Activated CD4-positive, alpha-beta T cell treated with anti-CD3 and anti-CD28 coated beads for 36 hours (primary cell): Measurements from ENCODE around the gene PILRB. TPM values are rescaled to one million over a fixed set of nuclear protein-coding genes. Genes with fewer than 3 reads are reported as not detected.
"Not testable (repeated sequence)": the region's sequence is repeated elsewhere in the genome, so short reads cannot be mapped to it uniquely, and the experiment has no call there.

Experiments
- ATAC-seq: fragments of 200-7000 bp; cut with Tn5 transposase; one replicate; pipeline ENCODE4 v1.10.0; 2021; ENCODE audit warnings: mild to moderate bottlenecking, moderate library complexity
- CTCF ChIA-PET: fragments of 350-600 bp; sonication (Branson Sonifier 250); formaldehyde crosslinking; loops from one replicate; lab custom pipeline; 2021; ENCODE audit warnings: antibody characterized with exemption; lab: Charles Lee
- POLR2A ChIA-PET: fragments of 350-600 bp; sonication (Branson Sonifier 250); formaldehyde crosslinking; loops from one replicate; lab custom pipeline; 2021; ENCODE audit warnings: antibody characterized with exemption, inconsistent platforms; lab: Charles Lee
- DNase-seq: peaks from one replicate; pipeline ENCODE4 v3.0.0-alpha.2; 2020
- H3K27ac Mint-ChIP-seq: one replicate; pipeline ENCODE4 v1.8.0; 2021; ENCODE audit warnings: mixed read lengths
- H3K27me3 Mint-ChIP-seq: one replicate; pipeline ENCODE4 v1.8.0; 2021; ENCODE audit warnings: mixed read lengths
- H3K36me3 Mint-ChIP-seq: one replicate; pipeline ENCODE4 v1.8.0; 2021; ENCODE audit warnings: low read depth, mixed read lengths
- H3K4me1 Mint-ChIP-seq: one replicate; pipeline ENCODE4 v1.8.0; 2021; ENCODE audit warnings: mixed read lengths
- H3K4me3 Mint-ChIP-seq: one replicate; pipeline ENCODE4 v1.8.0; 2021; ENCODE audit warnings: mild to moderate bottlenecking, moderate library complexity, mixed read lengths
- H3K9me3 Mint-ChIP-seq: one replicate; pipeline ENCODE4 v1.8.0; 2021; ENCODE audit warnings: low read depth, mixed read lengths
- intact Hi-C, 2 experiments: fragments of 100-400 bp; cut with DNase I in 1 of 2; cut with micrococcal nuclease in 1 of 2; formaldehyde crosslinking; loops; one replicate each; pipeline versions ENCODE4 v1.14.2 to v1.15.1; 2022 to 2024; cut with DNase I, micrococcal nuclease
- total RNA-seq, 2 experiments: library from RNA; stranded (reverse); gene quantifications; one replicate each; pipeline ENCODE4 v1.2.3, GENCODE V29; 2021

The PILRB gene
- total RNA-seq, 2 experiments from 2014 or later = 30.5 to 37.5 TPM

- CTCF ChIA-PET = no interaction called here
- Mint-ChIP-seq H3K4me3 (no peak overlapping the region), H3K27ac (no peak overlapping the region), H3K36me3 (no peaks in the 10 kb centered on the region), H3K9me3 (no peaks in the 10 kb centered on the region), H3K4me1 (peaks cover 11% of the 10 kb centered on the region), H3K27me3 (no peaks in the 10 kb centered on the region)
- POLR2A ChIA-PET = no interaction called here
- no peak for DNase-seq
- no peak for ATAC-seq
- intact Hi-C loops = no loop called here
Measured at GRCh38 chr7:100376066-100376465, 18.1 kb downstream of the PILRB start.

GRCh38 chr7:100378114-100378755, 20.3 kb downstream of the PILRB start:
- Mint-ChIP-seq H3K9me3 (no peaks in the 10 kb centered on the region), H3K27me3 (no peaks in the 10 kb centered on the region), H3K36me3 (no peaks in the 10 kb centered on the region), H3K4me1 (peaks cover 2% of the 10 kb centered on the region), H3K4me3 (no peak overlapping the region), H3K27ac (no peak overlapping the region)
- no peak for ATAC-seq
- CTCF ChIA-PET = no interaction called here
- intact Hi-C loops = no loop called here
- POLR2A ChIA-PET = interaction anchor here (0.5 to 0.7 kb wide), 2 partner anchors 61 to 66 kb away, joined by 6 read pairs; no protein-coding TSS in a partner anchor
- no peak for DNase-seq

- ChIA-PET CTCF (interaction anchor here (0.6 to 1.2 kb wide), 2 partner anchors 9 to 28 kb away, joined by 3 to 4 read pairs; no protein-coding TSS in a partner anchor), POLR2A (no interaction called here)
- no peaks in the 10 kb centered on the region for H3K9me3 Mint-ChIP-seq
- no peaks in the 10 kb centered on the region for H3K36me3 Mint-ChIP-seq
- ATAC-seq (no peak), DNase-seq (no peak)
- intact Hi-C loops = no loop called here
- no peak overlapping the region for H3K27ac Mint-ChIP-seq
- H3K4me3 Mint-ChIP-seq = no peak overlapping the region
- H3K27me3 Mint-ChIP-seq = peaks cover 2% of the 10 kb centered on the region
- H3K4me1 Mint-ChIP-seq = peaks cover 5% of the 10 kb centered on the region
Measured at GRCh38 chr7:100380196-100380595, 22.3 kb downstream of the PILRB start.

GRCh38 chr7:100381531-100382233, 23.8 kb downstream of the PILRB start:
- H3K4me1 Mint-ChIP-seq, H3K27ac Mint-ChIP-seq, H3K36me3 Mint-ChIP-seq, intact Hi-C loops, H3K4me3 Mint-ChIP-seq, H3K9me3 Mint-ChIP-seq, ATAC-seq, H3K27me3 Mint-ChIP-seq, DNase-seq: not testable (repeated sequence)
- POLR2A ChIA-PET = interaction anchor here (1.3 kb wide), 1 partner anchor 15 kb away, joined by 3 read pairs; no protein-coding TSS in a partner anchor
- CTCF ChIA-PET = interaction anchor here (0.6 to 1.4 kb wide), 3 partner anchors 9 to 848 kb away, joined by 3 to 6 read pairs (median 4); no protein-coding TSS in a partner anchor

- DNase-seq, H3K4me1 Mint-ChIP-seq, H3K9me3 Mint-ChIP-seq, H3K27me3 Mint-ChIP-seq, H3K4me3 Mint-ChIP-seq, H3K27ac Mint-ChIP-seq, H3K36me3 Mint-ChIP-seq, intact Hi-C loops: not testable (repeated sequence)
- ChIA-PET POLR2A (interaction anchor here (1.3 kb wide), 1 partner anchor 16 kb away, joined by 3 read pairs; no protein-coding TSS in a partner anchor), CTCF (interaction anchor here (0.7 to 1.4 kb wide), 2 partner anchors 25 to 443 kb away, joined by 4 to 6 read pairs; no protein-coding TSS in a partner anchor)
- peak; percentile 19 for ATAC-seq
Measured at GRCh38 chr7:100382234-100382853, 24.4 kb downstream of the PILRB start.

- H3K27ac Mint-ChIP-seq = no peak overlapping the region
- no peak for ATAC-seq
- H3K4me3 Mint-ChIP-seq = no peak overlapping the region
- ChIA-PET POLR2A (no interaction called here), CTCF (interaction anchor here (1.0 to 1.3 kb wide), 2 partner anchors 11 to 23 kb away, joined by 3 to 6 read pairs; no protein-coding TSS in a partner anchor)
- intact Hi-C loops = no loop called here
- H3K4me1 Mint-ChIP-seq = peaks cover 5% of the 10 kb centered on the region
- H3K36me3 Mint-ChIP-seq = no peaks in the 10 kb centered on the region
- peaks cover 9% of the 10 kb centered on the region for H3K27me3 Mint-ChIP-seq
- H3K9me3 Mint-ChIP-seq = no peaks in the 10 kb centered on the region
- no peak for DNase-seq
Measured at GRCh38 chr7:100384628-100385294, 26.8 kb downstream of the PILRB start.

- DNase-seq = no peak
- Mint-ChIP-seq H3K27me3 (peaks cover 20% of the 10 kb centered on the region), H3K4me3 (no peak overlapping the region), H3K36me3 (no peaks in the 10 kb centered on the region), H3K4me1 (peaks cover 5% of the 10 kb centered on the region), H3K9me3 (no peaks in the 10 kb centered on the region), H3K27ac (no peak overlapping the region)
- ATAC-seq = no peak
- POLR2A ChIA-PET = no interaction called here
- intact Hi-C loops = no loop called here
- CTCF ChIA-PET = no interaction called here
Measured at GRCh38 chr7:100386940-100387339, 29.0 kb downstream of the PILRB start.

- peaks cover 3% of the 10 kb centered on the region for H3K4me1 Mint-ChIP-seq
- no peaks in the 10 kb centered on the region for H3K9me3 Mint-ChIP-seq
- ATAC-seq (no peak), DNase-seq (no peak)
- intact Hi-C loops = no loop called here
- H3K36me3 Mint-ChIP-seq = no peaks in the 10 kb centered on the region
- ChIA-PET POLR2A (no interaction called here), CTCF (no interaction called here)
- no peak overlapping the region for H3K4me3 Mint-ChIP-seq
- no peak overlapping the region for H3K27ac Mint-ChIP-seq
- peaks cover 22% of the 10 kb centered on the region for H3K27me3 Mint-ChIP-seq
Measured at GRCh38 chr7:100387695-100388094, 29.8 kb downstream of the PILRB start.

- DNase-seq (no peak), ATAC-seq (no peak)
- Mint-ChIP-seq H3K9me3 (no peaks in the 10 kb centered on the region), H3K27ac (no peak overlapping the region), H3K4me3 (no peak overlapping the region), H3K27me3 (peaks cover 25% of the 10 kb centered on the region), H3K4me1 (peaks cover 3% of the 10 kb centered on the region), H3K36me3 (no peaks in the 10 kb centered on the region)
- ChIA-PET POLR2A (no interaction called here), CTCF (interaction anchor here (0.6 kb wide), 1 partner anchor 410 kb away, joined by 4 read pairs; no protein-coding TSS in a partner anchor)
- intact Hi-C loops = no loop called here
Measured at GRCh38 chr7:100389437-100390088, 31.6 kb downstream of the PILRB start.

GRCh38 chr7:100390286-100391009, 32.5 kb downstream of the PILRB start:
- Mint-ChIP-seq H3K36me3 (no peaks in the 10 kb centered on the region), H3K27me3 (peaks cover 25% of the 10 kb centered on the region), H3K9me3 (no peaks in the 10 kb centered on the region), H3K4me3 (no peak overlapping the region), H3K27ac (no peak overlapping the region), H3K4me1 (peaks cover under 1% of the 10 kb centered on the region)
- CTCF ChIA-PET = interaction anchor here (1.0 kb wide), 1 partner anchor 9 kb away, joined by 3 read pairs; no protein-coding TSS in a partner anchor
- POLR2A ChIA-PET = no interaction called here
- DNase-seq (no peak), ATAC-seq (no peak)
- intact Hi-C loops = no loop called here
